HCT116 (cell line): ENCODE results near the gene YIPF4. TPM values are rescaled to one million over a fixed set of nuclear protein-coding genes. Genes with fewer than 3 reads are reported as not detected.

Experiments
- total RNA-seq: library from RNA; stranded (reverse); gene quantifications from one replicate; pipeline ENCODE4 v1.2.1, GENCODE V29; 2021; ENCODE audit not compliant: unreplicated experiment

Gene YIPF4
- total RNA-seq, 1 experiment from 2014 or later = 29.8 TPM

Other genes with a start within 250 kb of the YIPF4 start
- gene DPY30, start 238.1 kb upstream of the YIPF4 start, total RNA-seq = 79.5 TPM
- 16.2 TPM for gene SPAST, start 214.3 kb upstream of the YIPF4 start, total RNA-seq
- gene SLC30A6, start 112.0 kb upstream of the YIPF4 start, total RNA-seq = 18.4 TPM
- not detected for gene NLRC4, start 13.0 kb upstream of the YIPF4 start, total RNA-seq
- gene BIRC6, start 79.1 kb downstream of the YIPF4 start, total RNA-seq = 60.7 TPM